ENCODE results near the gene TMTC1. TPM values are rescaled to one million over a fixed set of nuclear protein-coding genes. Genes with fewer than 3 reads are reported as not detected.
"Not testable (repeated sequence)": the region's sequence is repeated elsewhere in the genome, so short reads cannot be mapped to it uniquely, and the experiment has no call there.

The TMTC1 gene
- total and polyA plus RNA-seq, 2 of the 8 experiments (the other 6 are each of a cell fraction or from before 2014, with no cell fraction given): 15.4 to 20.8 TPM

GRCh38 chr12:29816874-29817725 lies 33.4 kb upstream of the TMTC1 start (continued):
- TF ChIP-seq CTBP2 (IDR thresholded peaks at IDR 0.05; ENCODE audit: borderline replicate concordance, insufficient read depth, insufficient read length, low read length) (no peak), EGR1 (IDR thresholded peaks at IDR 0.05; ENCODE audit: borderline replicate concordance, low read depth, low read length) (no peak), KDM4A (IDR thresholded peaks at IDR 0.05; ENCODE audit: low read depth, low read length, severe bottlenecking) (no peak), CHD1 (IDR thresholded peaks at IDR 0.05; ENCODE audit: low read depth, low read length) (no peak)
- TF ChIP-seq, protein P1, sequence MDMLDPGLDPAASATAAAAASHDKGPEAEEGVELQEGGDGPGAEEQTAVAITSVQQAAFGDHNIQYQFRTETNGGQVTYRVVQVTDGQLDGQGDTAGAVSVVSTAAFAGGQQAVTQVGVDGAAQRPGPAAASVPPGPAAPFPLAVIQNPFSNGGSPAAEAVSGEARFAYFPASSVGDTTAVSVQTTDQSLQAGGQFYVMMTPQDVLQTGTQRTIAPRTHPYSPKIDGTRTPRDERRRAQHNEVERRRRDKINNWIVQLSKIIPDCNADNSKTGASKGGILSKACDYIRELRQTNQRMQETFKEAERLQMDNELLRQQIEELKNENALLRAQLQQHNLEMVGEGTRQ (IDR thresholded peaks at IDR 0.05; ENCODE audit: low read length): no peak

- FAIRE-seq; H4K91ac ChIP-seq (replicated peaks; ENCODE audit: insufficient read length, low read length); POLR2A ChIA-PET (ENCODE audit: partially characterized antibody); H3K4me2 ChIP-seq (ENCODE audit: insufficient read depth in 1 of 2, low read depth in 2 of 2, low read length in 2 of 2); H2BK15ac ChIP-seq (ENCODE audit: low read length); H3K27ac ChIP-seq (ENCODE audit: low read depth, low read length); H2AFZ ChIP-seq (ENCODE audit: low read length); H4K8ac ChIP-seq (ENCODE audit: extremely low read depth, insufficient read depth, low read length); H2AK5ac ChIP-seq (ENCODE audit: low read depth, low read length); H3K79me2 ChIP-seq (ENCODE audit: control insufficient read depth in 1 of 2, insufficient read depth in 2 of 2, low read length in 2 of 2); H3K4ac ChIP-seq (replicated peaks; ENCODE audit: insufficient read length, low read depth, low read length); H3K4me1 ChIP-seq (replicated peaks in 1 of 4; ENCODE audit: control insufficient read depth in 3 of 4, insufficient read depth in 4 of 4, low read length in 3 of 4); H3K56ac ChIP-seq (replicated peaks; ENCODE audit: insufficient read length, low read depth, low read length); H3K27me3 ChIP-seq (replicated peaks in 1 of 4; ENCODE audit: control insufficient read depth in 3 of 4, extremely low read depth in 1 of 4, insufficient read depth in 3 of 4, low read length in 3 of 4); H3K9ac ChIP-seq (replicated peaks in 1 of 4; ENCODE audit: extremely low read depth in 1 of 4, low read depth in 3 of 4, low read length in 3 of 4); H2BK12ac ChIP-seq (ENCODE audit: low read depth, low read length); H4K20me1 ChIP-seq (replicated peaks in 1 of 2; ENCODE audit: control insufficient read depth in 1 of 2, insufficient read depth in 2 of 2, low read length in 2 of 2); H3K14ac ChIP-seq (ENCODE audit: insufficient read length); H2BK20ac ChIP-seq (ENCODE audit: low read length); DNase-seq (ENCODE audit: low read depth in 1 of 2, low spot score in 2 of 2); H3K18ac ChIP-seq (ENCODE audit: extremely low read depth, low read length); CTCF ChIA-PET (ENCODE audit: partially characterized antibody); H2BK120ac ChIP-seq (replicated peaks; ENCODE audit: low read depth, low read length); H3K36me3 ChIP-seq (ENCODE audit: control insufficient read depth in 2 of 4, insufficient read depth in 4 of 4, low read length in 3 of 4); H2BK5ac ChIP-seq (ENCODE audit: low read depth, low read length); H4K5ac ChIP-seq (ENCODE audit: insufficient read length, low read depth, low read length); H3K4me3 ChIP-seq (ENCODE audit: extremely low read depth in 1 of 4, insufficient read depth in 2 of 4, low read depth in 3 of 4, low read length in 4 of 4); H3K23me2 ChIP-seq (ENCODE audit: low read depth, low read length); H3K79me1 ChIP-seq (ENCODE audit: low read depth, low read length); H3K23ac ChIP-seq (ENCODE audit: insufficient read length): not testable (repeated sequence)
- WGBS, 2 experiments (ENCODE audit: extremely low coverage in 1 of 2, insufficient coverage in 1 of 2, insufficient read length in 1 of 2, insufficient replicate concordance in 2 of 2, low coverage in 1 of 2, low lambda C conversion rate in 2 of 2, missing lambda C conversion rate in 1 of 2): 82% methylated on average over 18 of the region's 24 CpGs; no CpG with 5 or more reads in 1 of the 2 experiments
- H3K9me3 ChIP-seq (ENCODE audit: insufficient read depth in 2 of 2, low read depth in 1 of 2, low read length in 1 of 2): peaks cover 7 to 10% of the 10 kb centered on the region in 2 experiments
Observed at GRCh38 chr12:29809616-29810361, 26.0 kb upstream of the TMTC1 start.
